Activated T-helper 2 cell treated with anti-CD3 and anti-CD28 coated beads, Interferon-gamma antibody, Interleukin-2, Interleukin-4, amounts not matched to agents 10 μg/mL and 5 μg/mL and 100 μg/mL, durations not matched to agents 14 hours and 24 hours and 36 hours (primary cell): ENCODE results near the gene DCAF8L1. TPM values are rescaled to one million over a fixed set of nuclear protein-coding genes. Genes with fewer than 3 reads are reported as not detected.
"Not testable (repeated sequence)": the region's sequence is repeated elsewhere in the genome, so short reads cannot be mapped to it uniquely, and the experiment has no call there.

Source experiments
- DNase-seq: peaks from one replicate; pipeline ENCODE4 v3.0.0; 2021; ENCODE audit warnings: low spot score
- H3K27ac Mint-ChIP-seq: one replicate; pipeline ENCODE4 v1.8.0; 2021; ENCODE audit warnings: mixed read lengths
- H3K27me3 Mint-ChIP-seq: one replicate; pipeline ENCODE4 v1.8.0; 2021; ENCODE audit warnings: low read depth, mixed read lengths
- H3K36me3 Mint-ChIP-seq: one replicate; pipeline ENCODE4 v1.8.0; 2021; ENCODE audit warnings: low read depth, mixed read lengths
- H3K4me1 Mint-ChIP-seq: one replicate; pipeline ENCODE4 v1.8.0; 2021; ENCODE audit warnings: low read depth, mixed read lengths
- H3K4me3 Mint-ChIP-seq: one replicate; pipeline ENCODE4 v1.8.0; 2021; ENCODE audit warnings: low read depth, mild to moderate bottlenecking, moderate library complexity, mixed read lengths
- H3K9me3 Mint-ChIP-seq: one replicate; pipeline ENCODE4 v1.8.0; 2021; ENCODE audit warnings: mixed read lengths
- intact Hi-C: fragments of 100-400 bp; cut with micrococcal nuclease; formaldehyde crosslinking; loops from one replicate; pipeline ENCODE4 v1.15.1; 2023
- total RNA-seq: library from RNA; stranded (reverse); gene quantifications from 2 replicates; pipeline ENCODE4 v1.2.3, GENCODE V29; 2022

The DCAF8L1 gene
- not detected in 2 replicates for total RNA-seq

DNA sequence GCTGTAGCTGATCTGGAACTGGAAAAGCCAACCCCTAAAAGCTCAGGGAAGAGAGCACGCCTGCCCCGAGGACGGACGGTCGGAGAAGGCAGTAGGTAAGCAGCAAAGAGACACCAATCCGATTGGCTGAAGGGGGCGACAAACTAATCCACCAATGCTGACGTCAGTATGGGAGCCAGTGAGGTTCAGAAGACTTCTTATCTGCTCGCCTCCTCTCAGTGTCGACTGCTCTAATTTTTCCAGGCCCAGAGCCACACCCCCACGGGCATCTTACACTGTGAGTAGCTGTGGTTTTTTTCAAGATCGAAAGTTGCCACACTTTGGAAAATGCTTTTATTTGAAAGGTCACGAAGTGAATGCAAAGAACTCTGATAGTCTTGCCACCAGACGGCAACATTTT lies at the start of gene DCAF8L1:
Gene DCAF8L1, minus strand, starts transcription at position 101 of the 400 bp plus-strand sequence. CDS start 115 bp downstream, outside the sequence.
- H3K9me3 Mint-ChIP-seq, result peaks cover 17% of the 10 kb centered on the region
- no peaks in the 10 kb centered on the region for H3K4me1 Mint-ChIP-seq
- intact Hi-C loops, result no loop called here
- H3K27ac Mint-ChIP-seq, result no peak within 1 kb of the TSS
- no peaks in the 10 kb centered on the region for H3K36me3 Mint-ChIP-seq
- H3K27me3 Mint-ChIP-seq, result no peaks in the 10 kb centered on the region
- DNase-seq, result no peak
- H3K4me3 Mint-ChIP-seq, result no peak within 1 kb of the TSS

DNA sequence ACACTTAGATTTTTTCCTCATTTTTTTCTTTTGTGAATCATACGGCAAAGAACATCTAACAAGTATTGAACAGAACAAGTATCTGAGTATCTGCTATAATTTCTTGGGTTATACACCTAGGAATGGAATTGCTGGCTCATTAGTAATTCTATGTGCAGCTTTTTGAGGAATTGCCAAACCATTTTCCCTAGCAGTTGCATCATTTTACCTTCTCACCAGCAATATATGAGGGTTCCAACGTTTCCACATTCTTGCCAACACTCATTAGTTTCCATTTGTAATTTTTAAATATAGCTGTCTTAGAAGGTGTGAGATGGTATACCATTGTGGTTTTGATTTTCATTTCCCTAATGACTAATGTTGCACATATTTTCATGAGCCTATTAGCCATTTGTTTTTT lies 41.1 kb upstream of the DCAF8L1 start:
- no peaks in the 10 kb centered on the region for H3K4me1 Mint-ChIP-seq
- no peak for DNase-seq
- intact Hi-C loops, result no loop called here
- peaks cover 8% of the 10 kb centered on the region for H3K9me3 Mint-ChIP-seq
- no peak overlapping the region for H3K27ac Mint-ChIP-seq
- no peak overlapping the region for H3K4me3 Mint-ChIP-seq
- H3K27me3 Mint-ChIP-seq, result no peaks in the 10 kb centered on the region
- no peaks in the 10 kb centered on the region for H3K36me3 Mint-ChIP-seq

DNA sequence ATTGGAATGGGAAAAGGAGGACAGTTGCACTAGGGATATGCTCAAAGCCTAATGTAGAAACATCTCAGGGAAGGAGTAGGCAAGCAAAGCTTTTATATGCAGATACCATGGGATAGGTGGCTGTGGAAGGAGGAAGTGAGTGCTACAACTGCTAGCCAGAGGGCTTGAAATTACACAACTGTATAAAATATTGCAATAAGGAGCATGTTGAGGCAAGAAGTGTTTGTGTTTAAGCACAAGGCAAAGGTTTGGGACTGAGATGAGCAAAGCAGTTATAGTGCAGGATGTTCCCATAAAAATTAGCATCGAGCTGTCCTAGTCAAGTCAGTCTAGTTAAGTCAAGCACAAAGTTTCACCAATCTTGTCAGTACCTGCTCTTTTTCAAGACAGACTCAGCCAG lies 35.6 kb upstream of the DCAF8L1 start:
- intact Hi-C loops, result no loop called here
- no peaks in the 10 kb centered on the region for H3K27me3 Mint-ChIP-seq
- no peak for DNase-seq
- no peak overlapping the region for H3K27ac Mint-ChIP-seq
- no peaks in the 10 kb centered on the region for H3K36me3 Mint-ChIP-seq
- H3K9me3 Mint-ChIP-seq, result no peaks in the 10 kb centered on the region
- no peaks in the 10 kb centered on the region for H3K4me1 Mint-ChIP-seq
- no peak overlapping the region for H3K4me3 Mint-ChIP-seq

DNA sequence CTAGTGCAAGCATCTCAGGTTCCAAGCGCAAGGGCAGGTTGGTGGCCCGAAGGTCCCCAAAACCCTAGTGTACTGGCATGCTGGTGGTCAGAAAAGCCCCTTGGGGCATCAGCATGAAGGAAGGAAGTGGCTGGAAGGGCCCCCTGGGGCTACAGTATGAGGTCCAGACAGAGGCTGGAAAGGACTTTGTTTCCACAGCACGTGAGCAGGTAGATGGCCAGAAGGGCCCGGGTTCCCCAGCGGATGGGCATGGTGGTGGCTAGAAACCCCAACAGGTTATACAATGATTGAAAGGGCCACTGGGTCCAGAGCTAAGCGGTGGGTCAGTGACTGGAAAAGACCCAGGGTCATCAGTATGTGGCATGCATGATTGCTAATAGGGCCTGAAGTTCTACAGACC lies 34.7 kb upstream of the DCAF8L1 start:
- no peak for DNase-seq
- no peaks in the 10 kb centered on the region for H3K27me3 Mint-ChIP-seq
- H3K9me3 Mint-ChIP-seq, result no peaks in the 10 kb centered on the region
- H3K4me1 Mint-ChIP-seq, result no peaks in the 10 kb centered on the region
- intact Hi-C loops, result no loop called here
- H3K27ac Mint-ChIP-seq, result no peak overlapping the region
- no peak overlapping the region for H3K4me3 Mint-ChIP-seq
- H3K36me3 Mint-ChIP-seq, result no peaks in the 10 kb centered on the region

DNA sequence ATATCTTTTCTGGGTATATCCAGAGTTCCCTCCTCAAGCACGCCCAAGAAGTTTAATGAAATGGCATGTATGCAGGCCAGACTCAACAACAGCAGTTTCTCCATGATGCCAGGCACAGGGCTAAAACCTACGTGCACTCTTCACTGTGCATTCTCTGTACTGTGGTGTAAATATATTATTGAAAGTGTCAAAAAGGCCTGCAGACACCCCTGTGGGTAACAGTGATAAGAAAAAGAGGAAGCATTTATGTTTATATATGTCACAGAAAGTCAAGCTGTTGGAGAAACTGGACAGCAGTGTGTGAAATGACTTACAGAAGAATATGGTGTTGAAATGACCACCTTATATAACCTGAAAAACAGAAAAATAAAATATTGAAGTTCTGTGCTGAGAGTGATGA lies 29.6 kb upstream of the DCAF8L1 start:
- Mint-ChIP-seq H3K36me3 (no peaks in the 10 kb centered on the region), H3K27me3 (no peaks in the 10 kb centered on the region), H3K9me3 (peaks cover 6% of the 10 kb centered on the region), H3K4me1 (no peaks in the 10 kb centered on the region), H3K4me3 (no peak overlapping the region), H3K27ac (no peak overlapping the region)
- intact Hi-C loops, result no loop called here
- DNase-seq, result no peak

DNA sequence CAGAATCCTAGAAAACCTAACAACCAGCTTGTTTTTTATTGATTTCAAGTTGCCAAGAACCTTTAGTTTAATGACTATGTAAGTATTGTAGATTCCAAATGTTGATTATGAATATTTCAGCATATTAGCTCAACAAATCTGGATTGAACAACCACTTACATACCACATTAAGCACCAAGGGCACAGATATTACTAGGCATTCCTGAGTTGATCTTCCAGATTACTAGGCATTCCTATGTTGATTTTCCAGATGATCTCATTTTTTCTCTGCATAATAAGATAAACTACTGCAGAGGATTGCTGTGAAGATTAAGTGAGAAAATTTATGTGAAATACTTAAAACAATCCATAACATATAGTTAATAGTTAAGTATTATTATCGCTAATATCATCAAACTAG lies 17.4 kb upstream of the DCAF8L1 start:
- DNase-seq, result no peak
- Mint-ChIP-seq H3K9me3 (peaks cover 4% of the 10 kb centered on the region), H3K36me3 (no peaks in the 10 kb centered on the region), H3K27me3 (no peaks in the 10 kb centered on the region), H3K4me3 (no peak overlapping the region), H3K4me1 (no peaks in the 10 kb centered on the region), H3K27ac (no peak overlapping the region)
- intact Hi-C loops, result no loop called here

DNA sequence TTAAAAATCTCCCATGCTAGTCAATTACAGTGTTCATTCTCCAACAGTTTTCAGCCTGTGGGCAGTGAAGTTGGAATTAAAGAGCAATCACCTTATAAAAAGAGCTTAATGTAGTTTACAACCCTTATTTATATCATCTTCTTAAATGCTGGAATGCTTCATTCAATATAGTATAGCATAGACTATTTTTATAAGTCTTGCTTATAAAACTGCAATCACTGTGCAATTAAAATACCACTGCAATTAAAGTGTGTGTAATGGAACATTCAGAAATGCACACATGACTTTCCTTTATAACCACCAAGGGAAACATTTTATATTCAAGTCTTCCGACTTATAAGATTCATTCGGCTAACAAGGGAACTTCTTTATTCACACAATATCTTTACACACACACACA lies 16.4 kb upstream of the DCAF8L1 start:
- Mint-ChIP-seq H3K9me3 (no peaks in the 10 kb centered on the region), H3K27me3 (no peaks in the 10 kb centered on the region), H3K4me1 (no peaks in the 10 kb centered on the region), H3K36me3 (no peaks in the 10 kb centered on the region), H3K4me3 (no peak overlapping the region), H3K27ac (no peak overlapping the region)
- intact Hi-C loops, result no loop called here
- DNase-seq, result no peak

DNA sequence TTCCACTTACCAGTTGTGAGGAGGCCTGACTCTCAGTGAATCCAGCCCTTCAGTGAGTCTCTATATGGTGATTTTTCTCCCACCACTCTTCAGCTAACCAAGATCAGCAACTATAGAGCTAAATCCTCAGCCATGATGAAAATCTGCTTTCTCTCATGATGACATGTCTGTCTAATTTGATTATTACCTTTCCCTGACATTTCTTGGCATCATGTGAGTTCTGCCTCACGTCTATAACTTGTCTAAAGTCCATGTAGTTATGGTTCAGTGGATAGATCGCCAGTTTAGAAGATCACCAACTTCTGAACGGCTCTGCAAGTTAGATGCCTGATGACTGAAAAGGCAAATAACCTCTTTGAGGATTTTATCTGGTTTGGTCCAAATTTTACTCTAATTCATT lies 14.9 kb upstream of the DCAF8L1 start:
- Mint-ChIP-seq H3K27ac (no peak overlapping the region), H3K9me3 (no peaks in the 10 kb centered on the region), H3K4me1 (no peaks in the 10 kb centered on the region), H3K36me3 (no peaks in the 10 kb centered on the region), H3K4me3 (no peak overlapping the region), H3K27me3 (no peaks in the 10 kb centered on the region)
- DNase-seq, result no peak
- intact Hi-C loops, result no loop called here

DNA sequence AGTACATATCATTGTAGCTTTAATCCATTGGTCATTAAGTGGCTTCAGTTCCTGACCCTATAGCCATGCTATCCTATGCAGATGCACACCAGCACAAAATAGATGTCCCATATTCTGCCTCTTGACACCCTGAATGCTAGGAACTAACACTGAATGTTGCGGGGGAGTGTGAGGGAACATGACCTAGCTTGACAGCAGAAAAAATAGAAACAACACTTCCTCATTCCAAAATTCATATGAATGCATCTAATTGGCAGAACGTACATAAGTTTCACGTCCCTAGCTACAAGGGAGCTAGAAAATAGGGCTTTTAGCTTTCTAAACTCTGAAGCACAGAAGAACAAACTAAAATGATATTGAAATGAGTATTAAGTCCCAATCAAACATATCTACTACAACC lies 14.4 kb upstream of the DCAF8L1 start:
- no peaks in the 10 kb centered on the region for H3K9me3 Mint-ChIP-seq
- H3K27me3 Mint-ChIP-seq, result no peaks in the 10 kb centered on the region
- intact Hi-C loops, result no loop called here
- H3K36me3 Mint-ChIP-seq, result no peaks in the 10 kb centered on the region
- no peak for DNase-seq
- H3K27ac Mint-ChIP-seq, result no peak overlapping the region
- no peak overlapping the region for H3K4me3 Mint-ChIP-seq
- H3K4me1 Mint-ChIP-seq, result no peaks in the 10 kb centered on the region

DNA sequence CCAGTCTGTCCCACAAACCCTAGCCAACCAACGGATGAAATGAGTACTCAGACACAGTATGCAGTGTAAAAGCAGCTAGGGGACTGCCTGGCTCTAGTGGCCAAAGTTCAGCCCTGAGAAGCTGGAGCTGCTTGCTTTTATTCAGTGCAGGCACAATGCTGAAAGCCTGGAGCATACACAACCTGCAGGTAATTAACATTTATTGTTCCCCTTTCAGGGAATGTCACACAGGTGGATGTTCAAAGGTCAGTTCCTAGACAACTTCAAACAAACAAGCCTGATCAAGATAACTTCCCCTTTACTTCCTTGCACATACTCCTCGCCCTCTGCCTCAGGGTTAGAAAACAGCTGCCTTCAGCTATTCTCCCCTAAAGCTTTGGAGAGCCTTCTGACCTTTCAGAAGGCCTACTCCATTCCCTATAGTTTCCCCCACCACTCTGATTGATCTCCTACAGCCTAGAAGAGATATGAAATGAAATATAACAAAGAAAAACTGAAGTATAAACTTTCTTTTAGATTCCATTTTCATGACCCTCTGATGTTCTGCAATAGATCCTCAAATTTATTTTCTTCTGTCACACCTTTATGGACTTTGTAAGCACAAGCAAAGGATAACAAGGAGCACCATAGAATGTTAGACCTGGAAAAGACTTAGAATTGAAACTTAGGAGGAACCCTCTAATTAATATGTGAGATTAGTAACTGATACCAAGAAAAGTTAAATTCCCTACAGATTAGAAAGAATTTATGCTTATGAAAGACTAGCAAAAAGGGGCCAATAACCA lies 6.8 kb upstream of the DCAF8L1 start:
- no peaks in the 10 kb centered on the region for H3K36me3 Mint-ChIP-seq
- no peak overlapping the region for H3K4me3 Mint-ChIP-seq
- no peak overlapping the region for H3K27ac Mint-ChIP-seq
- H3K27me3 Mint-ChIP-seq, result no peaks in the 10 kb centered on the region
- no peak for DNase-seq
- no peaks in the 10 kb centered on the region for H3K4me1 Mint-ChIP-seq
- no peaks in the 10 kb centered on the region for H3K9me3 Mint-ChIP-seq
- intact Hi-C loops, result no loop called here

DNA sequence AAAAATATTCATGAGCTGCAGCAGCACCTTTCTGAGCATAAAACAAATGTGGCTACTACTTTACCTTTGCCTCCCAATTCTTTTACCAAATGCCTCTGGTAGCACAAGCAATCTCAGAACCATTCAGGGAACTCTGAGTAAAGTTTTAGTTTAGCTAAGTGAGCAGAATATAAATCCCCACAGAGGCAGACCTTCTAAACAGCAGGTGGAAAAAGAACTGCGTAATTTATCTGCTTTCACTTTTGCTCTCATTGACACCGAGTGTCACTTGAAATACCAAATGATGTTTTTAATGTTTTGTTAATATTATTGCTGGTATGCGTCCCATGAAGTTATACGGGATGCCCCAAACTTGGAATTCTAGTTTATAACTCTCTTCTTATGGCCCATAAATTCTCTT lies 4.3 kb downstream of the DCAF8L1 start:
- H3K27ac Mint-ChIP-seq, H3K4me1 Mint-ChIP-seq, intact Hi-C loops, DNase-seq, H3K36me3 Mint-ChIP-seq, H3K4me3 Mint-ChIP-seq, H3K27me3 Mint-ChIP-seq: not testable (repeated sequence)
- H3K9me3 Mint-ChIP-seq, result peaks cover 17% of the 10 kb centered on the region

DNA sequence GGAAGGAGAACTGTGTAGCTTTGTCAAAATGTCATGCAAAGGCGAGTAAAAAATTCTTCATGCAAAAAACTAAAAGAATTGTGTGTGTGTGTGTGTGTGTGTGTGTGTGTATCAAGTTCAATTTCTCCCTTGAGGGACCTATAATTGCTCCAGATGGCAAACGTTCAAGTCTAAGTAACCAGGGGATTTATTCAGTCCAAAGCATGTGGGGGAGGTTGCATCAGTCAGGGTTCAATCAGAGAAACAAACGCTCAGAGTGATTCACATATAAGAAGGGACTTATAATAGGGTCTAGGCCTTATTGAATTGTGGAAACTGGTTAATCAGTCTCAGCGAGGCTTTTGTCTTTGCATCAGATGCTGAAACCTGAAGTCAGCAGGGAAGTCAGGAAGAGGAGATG lies 5.0 kb downstream of the DCAF8L1 start:
- no peak overlapping the region for H3K27ac Mint-ChIP-seq
- H3K9me3 Mint-ChIP-seq, result peaks cover 12% of the 10 kb centered on the region
- H3K27me3 Mint-ChIP-seq, result no peaks in the 10 kb centered on the region
- H3K4me3 Mint-ChIP-seq, result no peak overlapping the region
- H3K4me1 Mint-ChIP-seq, result no peaks in the 10 kb centered on the region
- intact Hi-C loops, result no loop called here
- no peaks in the 10 kb centered on the region for H3K36me3 Mint-ChIP-seq
- no peak for DNase-seq

DNA sequence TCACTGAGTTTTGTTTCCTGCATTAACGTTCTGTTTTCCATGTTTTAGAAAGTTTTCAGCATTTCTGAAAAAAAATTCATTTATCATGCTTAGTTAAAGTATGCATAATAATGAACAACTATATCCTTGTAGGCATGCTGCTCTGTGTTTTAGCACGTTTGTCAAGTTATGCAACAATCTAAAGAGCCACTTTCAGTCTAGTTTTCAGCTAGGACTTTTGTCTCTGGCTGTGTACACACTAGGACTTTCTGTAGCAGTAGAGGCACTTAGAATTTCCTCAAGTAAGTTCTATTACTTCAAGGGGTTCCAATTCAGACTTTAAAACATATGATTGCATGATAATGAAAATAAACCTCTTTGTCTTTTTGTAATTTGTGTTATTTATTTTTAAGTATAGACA lies 12.4 kb downstream of the DCAF8L1 start:
- no peaks in the 10 kb centered on the region for H3K4me1 Mint-ChIP-seq
- H3K9me3 Mint-ChIP-seq, result peaks cover 4% of the 10 kb centered on the region
- DNase-seq, result no peak
- no peak overlapping the region for H3K27ac Mint-ChIP-seq
- H3K36me3 Mint-ChIP-seq, result no peaks in the 10 kb centered on the region
- no peaks in the 10 kb centered on the region for H3K27me3 Mint-ChIP-seq
- intact Hi-C loops, result no loop called here
- no peak overlapping the region for H3K4me3 Mint-ChIP-seq

DNA sequence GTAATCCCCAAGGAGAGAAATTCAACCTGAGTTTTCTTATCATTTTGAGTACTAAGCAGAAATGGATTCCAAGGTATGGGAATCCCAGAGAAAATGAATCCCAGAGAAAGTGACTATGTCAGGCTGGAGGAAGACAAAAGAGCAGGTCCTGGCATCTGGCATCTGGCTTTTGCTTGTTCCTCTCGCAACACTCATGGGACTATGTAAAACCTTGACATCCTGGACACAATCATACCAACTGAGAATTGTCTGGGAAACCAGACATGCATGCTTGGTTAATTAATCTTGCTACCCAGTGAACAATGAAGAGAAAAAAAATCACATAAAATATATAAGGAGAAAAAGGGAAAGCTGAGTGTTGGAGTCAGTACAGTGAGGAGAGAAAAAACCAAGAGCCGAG lies 12.9 kb downstream of the DCAF8L1 start:
- no peaks in the 10 kb centered on the region for H3K27me3 Mint-ChIP-seq
- intact Hi-C loops, result no loop called here
- no peaks in the 10 kb centered on the region for H3K4me1 Mint-ChIP-seq
- no peak overlapping the region for H3K27ac Mint-ChIP-seq
- no peak overlapping the region for H3K4me3 Mint-ChIP-seq
- H3K36me3 Mint-ChIP-seq, result no peaks in the 10 kb centered on the region
- no peak for DNase-seq
- peaks cover 4% of the 10 kb centered on the region for H3K9me3 Mint-ChIP-seq
